C4-2B (cell line): ENCODE data around the gene ZDHHC18.

Source experiments
- ZFX ChIP-seq: fragments of 450-650 bp; IDR thresholded peaks from 2 replicates; pipeline ENCODE4 v1.6.1; 2017
- TF ChIP-seq, protein P1 (sequence below): fragments of 450-650 bp; conservative IDR thresholded peaks from 2 replicates; pipeline ENCODE4 v1.5.1; 2017; ENCODE audit warnings: mild to moderate bottlenecking

DNA sequence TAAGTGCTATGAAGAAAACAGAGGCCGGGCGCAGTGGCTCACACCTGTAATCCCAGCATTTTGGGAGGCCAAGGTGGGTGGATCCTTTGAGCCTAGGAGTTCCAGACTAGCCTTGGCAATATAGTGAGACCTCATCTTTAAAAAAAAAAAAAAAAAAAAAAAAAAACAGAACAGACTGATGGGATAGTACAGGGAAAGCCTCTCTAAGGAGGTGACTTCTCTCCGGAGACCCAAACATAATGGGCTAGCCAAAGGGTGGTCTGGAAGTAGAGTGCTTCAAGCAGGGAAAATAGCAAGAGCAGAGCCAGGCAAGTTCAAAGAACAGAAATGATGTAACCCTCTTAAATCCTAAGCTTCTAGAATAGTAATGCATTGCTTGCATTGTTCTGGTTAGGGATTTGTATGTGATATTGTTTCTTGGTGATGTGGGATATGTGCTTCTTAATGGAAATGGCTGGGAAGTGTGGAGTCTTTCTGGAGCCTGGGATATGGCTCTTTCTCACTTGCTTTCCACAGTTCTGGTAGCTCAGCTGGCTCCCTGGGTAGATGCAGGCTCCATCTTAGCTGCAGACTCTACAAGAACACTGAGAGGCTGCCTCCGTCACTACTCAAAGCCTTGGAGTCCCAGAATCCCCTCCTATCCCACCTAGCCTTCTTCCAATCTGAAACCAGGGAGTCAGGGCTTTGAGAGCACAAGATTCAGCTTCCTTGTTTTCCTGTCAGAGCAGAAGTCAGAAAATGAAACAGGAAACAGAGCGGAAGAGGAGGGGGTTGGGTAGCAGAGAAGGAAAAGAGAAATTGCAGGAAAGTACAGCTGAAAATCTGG lies 40.7 kb upstream of the ZDHHC18 start:
- TF ChIP-seq, protein P1, sequence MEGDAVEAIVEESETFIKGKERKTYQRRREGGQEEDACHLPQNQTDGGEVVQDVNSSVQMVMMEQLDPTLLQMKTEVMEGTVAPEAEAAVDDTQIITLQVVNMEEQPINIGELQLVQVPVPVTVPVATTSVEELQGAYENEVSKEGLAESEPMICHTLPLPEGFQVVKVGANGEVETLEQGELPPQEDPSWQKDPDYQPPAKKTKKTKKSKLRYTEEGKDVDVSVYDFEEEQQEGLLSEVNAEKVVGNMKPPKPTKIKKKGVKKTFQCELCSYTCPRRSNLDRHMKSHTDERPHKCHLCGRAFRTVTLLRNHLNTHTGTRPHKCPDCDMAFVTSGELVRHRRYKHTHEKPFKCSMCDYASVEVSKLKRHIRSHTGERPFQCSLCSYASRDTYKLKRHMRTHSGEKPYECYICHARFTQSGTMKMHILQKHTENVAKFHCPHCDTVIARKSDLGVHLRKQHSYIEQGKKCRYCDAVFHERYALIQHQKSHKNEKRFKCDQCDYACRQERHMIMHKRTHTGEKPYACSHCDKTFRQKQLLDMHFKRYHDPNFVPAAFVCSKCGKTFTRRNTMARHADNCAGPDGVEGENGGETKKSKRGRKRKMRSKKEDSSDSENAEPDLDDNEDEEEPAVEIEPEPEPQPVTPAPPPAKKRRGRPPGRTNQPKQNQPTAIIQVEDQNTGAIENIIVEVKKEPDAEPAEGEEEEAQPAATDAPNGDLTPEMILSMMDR = no peak
- TF ChIP-seq ZFX = no peak
